HG03039 (cell line): Measurements from ENCODE around the gene CEBPE.

Experiments
- ATAC-seq: cut with Tn5 transposase; IDR thresholded peaks from one replicate; pipeline ENCODE4 v1.9.1; 2021; ENCODE audit warnings: mild to moderate bottlenecking, moderate library complexity; ENCODE audit not compliant: unreplicated experiment

Gene CEBPE

DNA sequence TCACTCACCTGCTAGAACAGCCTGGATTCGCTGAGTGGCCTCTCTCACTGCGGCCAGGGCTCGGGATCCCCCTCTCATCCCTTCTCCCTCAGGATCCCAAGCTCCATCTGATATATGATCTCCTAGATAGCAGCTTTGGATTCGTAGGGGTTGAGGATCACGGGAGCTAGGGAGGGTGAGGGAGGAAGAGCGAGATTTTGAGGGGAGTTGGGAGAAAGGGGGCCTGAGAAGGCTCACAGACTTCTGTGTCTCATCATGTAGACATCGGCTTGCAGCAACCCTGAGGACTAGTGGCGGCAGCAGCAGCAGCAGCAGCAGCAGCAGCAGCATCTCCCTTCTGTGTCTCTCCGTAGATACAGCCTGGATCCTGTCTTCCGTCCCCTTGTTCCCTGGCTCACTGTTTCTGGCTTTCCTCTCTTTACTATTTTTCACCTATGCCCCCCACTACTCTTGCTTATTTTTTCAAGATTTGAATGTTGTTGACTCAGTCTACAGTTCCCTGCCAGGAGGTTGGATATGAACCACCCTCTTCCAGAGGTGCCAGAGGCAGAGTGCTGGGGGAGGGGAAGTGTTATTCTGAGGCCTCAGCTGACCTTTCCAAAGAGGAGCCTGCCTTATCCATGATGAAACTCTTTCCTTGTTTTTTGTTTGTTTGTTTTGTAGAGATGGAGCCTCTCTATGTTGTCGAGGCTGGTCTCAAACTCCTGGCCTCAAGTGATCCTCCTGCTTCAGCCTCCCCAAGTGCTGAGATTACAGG is 14.3 kb downstream of the CEBPE start, which contains the start of gene CIROP:
Gene CIROP, minus strand, starts transcription at position 399 of the 757 bp plus-strand sequence. Its CDS starts 69 bp downstream, at position 330.
- no peak for ATAC-seq

DNA sequence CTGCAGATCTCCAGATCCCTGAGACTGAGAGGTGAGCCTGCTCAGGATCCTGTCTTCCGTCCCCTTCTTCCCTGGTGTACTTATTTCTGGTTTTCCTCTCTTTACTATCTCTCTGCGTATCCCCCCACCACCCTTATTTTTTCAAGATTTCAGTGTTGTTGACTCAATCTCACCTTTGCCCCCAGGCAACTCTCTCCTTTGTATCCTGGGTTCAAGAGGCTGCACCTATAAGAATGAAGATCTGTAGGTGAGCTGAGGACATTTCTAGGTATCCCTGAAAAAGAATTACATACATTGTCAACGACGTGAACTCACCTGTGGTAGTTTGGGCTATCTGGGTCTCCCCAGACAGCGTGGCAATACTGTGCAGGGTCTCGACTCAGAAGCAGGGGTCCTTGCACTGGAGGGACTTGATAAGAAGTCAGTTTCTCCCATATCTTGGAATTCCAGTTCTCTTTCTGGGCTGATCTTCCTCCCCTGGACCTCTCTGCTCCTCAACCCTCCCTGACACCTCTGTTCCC is 14.9 kb downstream of the CEBPE start:
- ATAC-seq: no peak

DNA sequence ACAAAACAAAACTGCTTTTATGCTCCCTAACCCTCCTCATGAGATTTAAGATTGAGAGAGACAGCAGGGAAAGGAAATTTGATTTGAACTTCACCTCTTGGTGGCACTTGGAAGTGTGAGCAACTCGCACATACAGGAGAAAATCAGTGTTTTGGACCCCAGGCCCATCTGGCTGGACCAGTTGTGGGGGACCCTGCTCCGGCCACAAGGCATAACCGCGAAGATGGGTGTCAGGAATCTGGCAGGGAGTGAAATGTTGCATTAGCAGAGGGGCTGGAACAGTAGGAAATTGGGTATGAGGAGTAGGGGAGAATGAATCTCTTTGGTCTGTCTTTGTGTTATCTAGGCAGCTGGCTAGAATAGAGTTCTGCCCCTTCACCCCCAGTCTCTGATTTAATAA is 15.5 kb downstream of the CEBPE start:
- ATAC-seq: no peak

DNA sequence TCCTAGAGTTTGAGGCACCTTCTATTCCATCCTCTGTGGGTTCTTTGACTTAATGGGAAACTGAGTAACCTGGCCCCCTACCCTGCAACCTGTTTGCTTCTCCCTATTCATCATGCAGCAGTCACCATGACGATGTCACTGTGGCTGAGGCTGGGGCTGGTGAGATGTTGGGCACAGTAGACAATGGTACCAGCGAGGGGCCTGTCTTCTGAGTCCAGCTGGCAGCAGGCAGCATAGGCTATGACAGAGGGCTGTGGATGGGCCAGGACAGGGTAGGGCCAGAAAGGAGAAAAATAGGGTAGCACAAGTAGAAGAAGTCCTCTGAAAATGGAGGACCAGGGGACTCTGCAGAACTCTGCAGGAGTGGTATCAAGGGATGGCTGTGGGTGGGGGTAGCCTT is 16.3 kb downstream of the CEBPE start:
- no peak for ATAC-seq

DNA sequence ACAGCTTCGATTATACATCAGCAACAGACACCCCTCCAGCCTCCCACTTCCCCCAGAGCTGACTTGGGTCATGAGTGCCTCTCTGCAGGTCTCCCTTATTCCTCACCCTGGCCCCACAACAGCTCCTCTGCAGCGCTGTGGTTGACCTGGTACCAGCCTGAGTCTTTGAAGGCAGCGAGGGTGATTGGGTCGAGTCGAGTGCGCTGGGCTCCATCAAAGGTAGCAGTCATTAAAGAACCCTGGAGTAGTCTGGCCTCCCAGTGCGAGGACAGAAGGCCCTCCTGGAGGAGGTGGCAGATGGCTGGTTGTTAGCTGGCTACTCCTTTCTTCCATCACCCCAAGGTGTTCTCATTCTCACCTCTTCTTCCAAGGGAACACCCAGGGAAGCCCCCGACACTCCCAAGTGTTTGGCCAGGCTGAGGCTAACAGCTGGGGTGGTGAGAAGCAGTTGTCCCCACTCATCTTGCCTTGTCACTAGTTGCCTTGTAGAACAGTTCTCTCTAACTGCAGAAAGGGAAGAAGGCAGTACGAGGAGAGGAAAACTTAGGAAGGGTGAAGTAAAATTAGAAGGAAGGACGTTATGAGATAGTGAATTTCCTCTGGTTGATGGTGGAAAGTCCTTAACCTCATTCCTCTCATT is 16.9 kb downstream of the CEBPE start:
- no peak for ATAC-seq

DNA sequence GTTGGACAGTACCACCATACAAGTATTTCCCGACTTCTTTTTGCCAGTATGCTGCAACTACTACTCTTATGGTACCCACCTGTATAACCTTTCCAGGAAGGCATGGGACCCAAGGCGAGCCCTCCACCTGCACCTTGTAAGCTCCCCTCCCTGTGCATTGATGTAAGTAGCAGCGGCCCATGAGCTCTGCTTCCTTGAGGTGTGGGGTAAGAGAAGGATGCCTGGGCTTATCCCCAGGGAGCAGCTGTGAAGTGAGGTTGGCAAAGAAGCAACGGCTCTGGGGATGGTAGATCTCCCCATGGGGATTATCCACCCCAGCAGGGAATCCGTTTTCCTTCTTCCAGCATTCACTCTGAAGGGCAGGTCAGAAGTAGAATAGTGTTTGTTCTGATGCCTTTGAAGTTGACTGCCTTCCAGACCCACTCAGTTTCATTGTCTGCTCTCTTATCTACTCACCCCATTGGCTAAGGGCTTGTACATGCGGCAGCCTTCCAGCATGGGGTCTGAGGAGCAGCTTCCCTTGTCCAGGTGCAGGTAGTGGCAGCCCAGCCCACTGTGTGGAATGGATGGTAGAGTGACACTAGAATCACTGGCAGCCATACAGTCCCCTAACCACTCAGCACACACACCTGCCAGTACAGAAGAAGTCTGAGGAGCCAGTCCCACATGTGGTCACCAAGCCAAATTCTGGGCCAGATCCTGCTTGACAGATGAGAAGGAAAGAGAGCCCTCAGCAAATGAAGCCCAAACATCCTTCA is 17.7 kb downstream of the CEBPE start:
- ATAC-seq: no peak

DNA sequence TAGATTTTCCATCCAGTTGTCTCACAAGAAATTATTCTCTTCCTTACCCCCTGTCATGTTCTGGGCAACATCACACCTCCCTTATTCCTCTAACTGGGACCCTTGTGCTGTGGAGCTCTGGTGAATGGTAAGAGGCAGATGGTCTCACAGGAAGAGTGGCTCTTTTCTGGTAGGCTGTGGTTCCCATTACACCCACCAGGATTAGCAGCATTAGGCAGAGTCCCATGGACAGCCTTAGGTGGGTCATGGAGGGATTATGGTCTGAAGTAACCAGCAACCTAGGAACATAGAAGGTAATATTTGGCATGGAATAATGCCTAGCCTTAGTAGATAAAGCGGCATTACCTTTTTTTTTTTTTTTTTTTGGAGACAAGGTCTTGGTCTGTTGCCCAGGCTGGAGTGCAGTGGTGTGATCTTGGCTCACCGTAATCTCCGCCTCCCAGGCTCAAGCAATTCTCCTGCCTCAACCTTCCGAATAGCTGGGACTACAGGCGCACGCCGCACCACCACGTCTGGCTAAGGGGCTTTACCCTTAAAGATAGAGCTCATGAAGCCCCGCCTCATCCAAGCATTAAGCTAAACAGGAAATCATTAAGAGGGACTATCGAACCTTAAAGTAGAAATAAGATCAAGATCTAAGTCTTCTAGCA is 19.7 kb downstream of the CEBPE start:
- no peak for ATAC-seq

DNA sequence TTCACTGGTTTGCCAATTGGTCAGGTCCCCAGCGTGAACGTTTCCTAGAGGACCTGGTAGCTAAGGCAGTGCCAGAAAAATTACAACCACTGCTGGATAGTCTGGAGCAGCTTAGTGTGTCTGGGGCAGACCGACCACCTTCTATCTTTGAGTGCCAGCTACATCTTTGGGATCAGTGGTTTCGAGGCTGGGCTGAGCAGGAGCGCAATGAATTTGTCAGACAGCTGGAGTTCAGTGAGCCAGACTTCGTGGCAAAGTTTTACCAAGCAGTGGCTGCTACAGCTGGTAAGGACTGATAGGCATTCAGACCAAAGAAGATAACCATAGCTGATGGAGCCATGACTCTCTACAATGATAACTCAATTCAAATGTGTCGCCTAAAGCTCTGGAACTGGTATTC is 21.3 kb downstream of the CEBPE start:
- no peak for ATAC-seq

DNA sequence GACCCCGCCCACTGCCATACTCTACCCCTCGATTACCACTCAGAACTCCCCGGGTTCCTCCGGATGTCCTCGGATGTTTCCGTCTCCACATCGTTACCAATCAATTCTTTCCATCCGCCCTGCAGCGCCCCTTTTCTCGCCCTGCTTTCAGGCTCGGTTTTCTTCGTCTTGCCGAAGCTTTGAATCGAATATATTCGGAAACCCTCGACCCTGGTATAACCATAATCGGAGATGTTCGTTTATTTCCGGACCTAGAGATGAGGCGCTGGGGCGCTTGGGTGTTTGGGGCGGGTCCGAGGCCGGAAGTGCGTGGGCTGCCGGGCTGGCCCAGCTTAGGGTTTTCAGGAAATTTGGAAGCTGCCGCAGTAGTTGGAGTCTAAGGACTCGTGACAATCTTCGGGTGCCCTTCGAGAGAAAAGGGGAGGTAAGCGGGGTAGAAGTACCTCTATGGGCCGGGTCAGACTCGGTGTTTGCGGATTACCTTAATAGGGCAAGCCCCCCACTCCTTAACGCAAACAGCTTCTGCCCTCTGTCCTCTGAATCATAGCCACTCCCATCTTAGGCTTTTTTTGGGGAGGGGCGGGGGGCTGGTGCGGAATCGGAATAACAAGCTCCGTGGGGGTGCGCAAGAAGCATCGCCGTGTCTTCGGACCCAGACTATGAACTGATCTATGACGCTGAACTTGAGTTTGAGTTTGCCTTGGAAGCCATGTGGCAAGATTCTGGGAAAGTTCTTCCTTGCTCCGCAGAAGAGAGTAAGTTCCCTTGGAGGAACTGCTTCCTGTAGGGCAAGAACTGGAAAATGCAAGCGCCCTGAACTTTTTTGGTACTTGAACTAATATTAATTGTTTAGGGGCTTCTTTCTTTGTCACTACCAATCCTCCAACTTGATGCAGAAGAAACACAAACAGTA is 23.6 kb downstream of the CEBPE start, which contains the start of gene C14orf119:
Gene C14orf119, plus strand, starts transcription at position 310 of the 913 bp plus-strand sequence. CDS start 2,154 bp downstream, outside the sequence.
- ATAC-seq: peak; percentile 82

DNA sequence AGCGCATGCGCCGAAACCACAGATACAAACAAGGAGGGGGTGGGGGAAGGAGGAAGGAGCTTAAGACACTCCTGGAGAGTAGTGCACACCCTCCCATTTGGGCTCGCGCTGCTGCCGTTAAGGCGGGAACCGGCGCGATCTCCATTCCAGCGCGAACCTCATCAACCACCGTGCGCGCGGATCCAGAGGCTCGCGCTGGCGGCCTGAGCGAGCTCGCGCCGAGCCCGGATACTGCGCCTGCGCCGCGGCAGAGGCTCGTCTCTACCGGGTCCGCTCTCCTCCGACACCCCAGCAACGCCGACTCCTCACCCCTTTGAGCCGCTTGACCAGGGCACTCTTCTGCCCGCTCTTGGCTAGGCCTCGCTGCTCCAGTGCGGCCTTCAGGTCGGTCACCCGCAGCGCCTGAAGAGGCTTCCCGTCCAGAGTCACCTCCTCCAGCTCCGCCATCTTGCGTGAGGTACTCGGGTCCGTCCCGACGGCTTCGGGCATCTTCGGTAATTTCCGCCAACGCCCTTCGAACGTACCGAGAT is 24.3 kb downstream of the CEBPE start, which contains the start of gene ACIN1:
Gene ACIN1, minus strand, starts transcription at position 471 of the 530 bp plus-strand sequence. Its CDS starts 24 bp downstream, at position 447.
- ATAC-seq: peak; percentile 26

DNA sequence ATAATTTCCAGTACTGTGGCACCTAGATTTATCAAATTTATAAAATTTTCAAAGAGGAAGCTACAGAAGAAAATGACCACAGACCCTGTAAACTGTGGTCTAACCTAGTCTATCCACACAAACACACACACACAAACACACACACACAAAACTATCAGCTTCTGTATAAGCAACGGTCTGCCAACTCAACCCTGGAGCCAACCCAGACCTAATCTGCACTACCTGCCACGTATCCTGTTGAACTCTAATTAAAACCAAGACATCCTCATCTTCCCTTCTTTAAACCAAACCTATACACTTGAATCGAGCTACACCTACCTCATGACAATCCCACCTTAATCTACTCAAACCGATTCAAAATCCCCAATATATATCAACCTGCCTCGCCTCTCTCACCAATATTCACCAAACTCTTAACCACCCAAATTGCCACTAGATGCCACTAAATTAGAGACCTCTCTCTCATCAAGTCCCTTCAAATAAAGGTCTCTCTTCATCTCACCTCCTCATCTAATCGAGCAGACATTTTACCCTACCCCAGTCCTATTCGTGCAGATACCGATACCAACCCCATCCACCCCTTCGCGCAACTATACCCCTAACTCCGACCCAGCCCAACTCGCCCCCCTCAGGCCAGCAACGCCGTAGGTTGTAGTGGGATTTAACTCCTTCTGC is 24.9 kb downstream of the CEBPE start:
- ATAC-seq: no peak

DNA sequence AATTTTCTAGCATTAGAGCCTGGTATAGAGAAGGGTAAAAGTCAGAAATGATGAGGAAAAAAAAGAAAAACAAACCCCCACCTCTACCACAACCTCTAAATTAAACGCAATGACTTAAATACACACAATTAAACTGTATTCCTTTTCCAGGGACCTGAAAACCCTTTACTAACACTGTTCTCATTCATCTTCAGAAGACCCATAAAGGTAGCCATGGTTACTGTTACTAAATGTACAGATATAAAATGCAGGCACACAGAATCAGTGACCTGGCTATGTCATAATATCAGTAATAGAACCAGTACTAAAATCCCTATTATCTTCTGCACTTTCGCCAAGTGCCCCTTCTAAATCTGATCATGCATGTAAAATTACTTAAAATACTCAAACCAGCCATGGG is 25.5 kb downstream of the CEBPE start:
- ATAC-seq: no peak

DNA sequence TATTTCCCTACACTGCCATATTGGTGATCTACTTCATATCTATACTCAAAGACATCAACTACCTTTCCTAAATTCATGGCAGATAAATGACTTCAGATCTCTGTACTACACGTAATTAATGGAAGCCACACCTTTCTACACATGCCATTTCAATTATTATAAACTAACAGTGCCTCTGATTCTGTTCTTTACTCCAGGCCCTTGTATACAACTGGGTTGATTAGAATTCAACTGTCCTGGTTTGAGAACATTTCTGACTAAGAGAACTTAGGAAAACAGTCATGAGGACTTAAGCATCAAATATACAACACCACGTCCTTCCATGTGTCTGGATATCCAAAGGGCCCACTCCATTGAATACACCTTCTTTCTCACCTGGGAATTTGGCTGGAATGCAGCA is 26.0 kb downstream of the CEBPE start:
- no peak for ATAC-seq

DNA sequence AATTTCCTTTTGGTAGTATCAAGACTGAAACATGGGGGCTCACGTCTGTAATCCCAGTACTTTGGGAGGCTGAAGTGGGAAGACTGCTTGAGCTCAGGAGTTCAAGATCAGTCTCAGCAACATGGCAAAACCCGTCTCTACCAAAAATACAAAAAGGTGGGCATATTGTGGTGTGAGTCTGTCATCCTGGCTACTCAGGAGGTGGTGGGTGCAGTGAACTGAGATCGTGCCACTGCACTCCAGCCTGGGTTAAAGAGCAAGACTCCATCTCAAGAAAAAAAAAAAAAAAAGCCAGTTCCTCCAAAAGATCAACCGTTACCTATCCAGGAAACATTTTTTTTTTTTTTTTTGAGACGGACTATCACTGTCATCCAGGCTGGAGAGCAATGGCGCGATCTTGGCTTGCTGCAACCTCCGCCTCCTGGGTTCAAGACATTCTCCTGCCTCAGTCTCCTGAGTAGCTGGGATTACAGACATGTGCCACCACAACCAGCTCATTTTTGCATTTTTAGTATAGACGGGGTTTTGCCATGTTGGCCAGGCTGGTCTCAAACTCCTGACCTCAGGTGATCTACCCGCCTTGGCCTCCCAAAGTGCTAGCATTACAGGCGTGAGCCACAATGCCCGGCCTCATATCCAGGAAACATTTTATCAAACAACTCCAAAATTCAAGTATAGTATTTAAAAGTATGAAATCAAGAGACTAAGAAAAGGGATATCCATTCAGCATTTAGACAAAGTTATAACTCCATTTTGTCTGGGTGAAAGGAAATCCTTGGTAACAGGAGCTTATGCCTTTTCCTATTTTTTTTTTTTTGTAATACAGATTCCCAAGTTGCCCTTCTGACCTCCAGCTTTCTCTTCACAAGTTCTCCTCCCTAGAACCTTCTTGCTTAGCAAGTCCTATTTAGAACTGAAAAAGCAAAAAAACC is 27.5 kb downstream of the CEBPE start:
- no peak for ATAC-seq

DNA sequence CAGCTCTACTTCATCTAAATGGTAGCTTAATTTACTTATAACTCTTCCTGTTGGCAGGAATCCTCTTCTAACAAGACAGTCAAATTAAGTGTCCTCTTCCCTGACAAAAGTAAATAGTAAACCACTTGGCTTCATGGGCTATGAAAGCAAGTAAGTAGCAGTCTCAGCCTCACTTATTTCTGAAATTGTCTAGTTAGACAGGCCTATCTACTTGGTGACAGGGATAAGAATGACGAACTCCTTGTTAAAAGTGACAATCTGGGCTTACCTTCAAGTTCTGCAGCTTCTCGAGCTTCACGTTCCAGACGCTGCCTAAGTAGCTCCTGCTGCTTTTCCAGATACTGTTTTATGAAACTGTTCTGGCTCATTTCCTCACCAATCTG is 28.8 kb downstream of the CEBPE start:
- ATAC-seq: no peak

DNA sequence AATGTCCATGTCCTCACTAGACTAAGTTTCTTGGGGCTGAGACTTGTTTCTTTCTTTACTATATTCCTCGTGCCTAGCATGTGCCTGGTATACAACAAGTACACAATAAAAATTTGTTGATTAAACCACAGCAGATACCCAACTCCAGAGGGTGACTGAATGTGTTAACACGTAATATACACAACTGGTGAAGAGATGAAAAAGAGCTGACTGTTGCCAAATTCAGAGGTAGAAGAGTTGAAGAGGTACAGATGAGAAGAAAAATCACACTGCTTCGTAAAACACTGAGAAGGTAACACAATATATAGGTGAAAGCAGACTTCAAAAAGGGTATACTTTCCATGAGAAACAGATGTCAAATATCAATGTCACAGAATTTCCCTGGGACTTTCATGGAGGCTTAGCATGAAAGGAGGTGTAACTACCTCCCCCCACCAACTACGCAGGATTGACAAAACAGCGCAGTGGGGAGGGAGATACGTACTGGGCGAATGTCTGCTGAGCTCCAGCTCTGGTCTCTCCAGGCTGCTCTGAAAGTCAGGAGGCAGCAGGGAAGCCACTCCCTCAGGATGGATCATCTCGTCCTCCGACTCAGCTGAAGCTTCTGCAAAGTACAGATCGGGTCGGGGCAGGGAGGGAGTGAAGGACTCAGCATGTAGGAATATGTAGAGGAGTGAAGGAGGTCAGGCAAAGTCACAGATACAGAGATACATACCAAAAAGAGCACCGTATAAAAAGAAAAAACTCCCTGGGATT is 29.4 kb downstream of the CEBPE start:
- ATAC-seq: no peak

DNA sequence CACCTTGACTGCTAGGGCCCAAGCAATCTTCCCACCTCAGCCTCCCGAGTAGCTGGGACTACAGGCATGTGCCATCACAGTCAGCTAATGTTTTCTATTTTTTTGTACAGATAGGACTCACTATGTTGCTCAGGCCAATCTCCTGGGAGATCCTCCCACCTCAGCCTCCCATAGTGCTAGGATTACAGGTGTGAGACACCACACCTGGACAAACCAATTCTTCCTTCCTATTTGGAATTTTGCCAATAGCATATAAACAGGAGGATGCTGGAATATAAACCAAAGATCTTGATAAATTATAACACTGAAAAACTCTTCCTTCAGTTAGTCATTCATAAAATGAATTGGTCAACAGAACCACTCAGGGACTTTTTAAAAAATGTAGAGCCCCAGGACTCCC is 32.5 kb downstream of the CEBPE start:
- no peak for ATAC-seq
